ENCODE data around the gene NMU. TPM values are rescaled to one million over a fixed set of nuclear protein-coding genes. Genes with fewer than 3 reads are reported as not detected.

NMU gene
- total and polyA plus RNA-seq, 2 of the 4 experiments (the other 2 are of a cell fraction) = not detected

GRCh38 chr4:55546756-55547465 is 89.2 kb downstream of the NMU start, which contains the start of gene CLOCK:
Gene CLOCK (minus strand): TSS chr4:55546909. CDS start chr4:55482785, 64,124 bp downstream.
- Histone ChIP-seq H2AK5ac (ENCODE audit: low read depth, low read length) (peak within 1 kb of the TSS; percentile 27; the same call in 1 of the 2 replicates), H4K8ac (ENCODE audit: low read depth in 2 of 2, low read length in 2 of 2) (peak within 1 kb of the TSS; percentile 39 to 60), H3K27ac (ENCODE audit: insufficient read depth, low read length) (peak within 1 kb of the TSS; percentile 75), H3K4me1 (ENCODE audit: control insufficient read depth, insufficient read depth, low read length) (peaks cover 5% of the 10 kb centered on the region; the same call in 1 of the 2 replicates), H3K23ac (ENCODE audit: low read depth, low read length) (peak within 1 kb of the TSS; percentile 92), H4K20me1 (ENCODE audit: insufficient read depth, low read length) (peaks cover 6% of the 10 kb centered on the region; the same call in 1 of the 2 replicates), H2BK5ac (ENCODE audit: low read depth, low read length, poor library complexity, severe bottlenecking) (peak within 1 kb of the TSS; percentile 68), H3K27me3 (ENCODE audit: control insufficient read depth, insufficient read depth, low read length) (no peaks in the 10 kb centered on the region), H2AK9ac (replicated peaks; ENCODE audit: low read depth, low read length, poor library complexity) (peak within 1 kb of the TSS; percentile 85), H3K79me1 (ENCODE audit: low read depth in 1 of 2, low read length in 2 of 2) (peaks cover 4 to 18% of the 10 kb centered on the region in 2 experiments), H3K4me3 (ENCODE audit: insufficient read depth, low read depth, low read length) (peak within 1 kb of the TSS; percentile 62), H2BK20ac (ENCODE audit: low read depth, low read length) (0 out of 2 replicates have a peak within 1 kb of the TSS, but pooled peaks have one; percentile 13), H2AFZ (replicated peaks; ENCODE audit: low read length, poor library complexity) (peak within 1 kb of the TSS; percentile 87), H3K9me3 (ENCODE audit: control insufficient read depth, insufficient read depth, low read length) (no peaks in the 10 kb centered on the region), H3K4ac (ENCODE audit: low read depth, low read length) (peak within 1 kb of the TSS; percentile 93), H3K36me3 (ENCODE audit: control insufficient read depth, insufficient read depth, low read length) (no peaks in the 10 kb centered on the region), H3K18ac (ENCODE audit: low read depth, low read length) (peak within 1 kb of the TSS; percentile 67), H3K4me2 (ENCODE audit: low read depth, low read length) (peak within 1 kb of the TSS; percentile 92), H3K14ac (replicated peaks; ENCODE audit: low read depth, low read length) (peak within 1 kb of the TSS; percentile 95), H3K9ac (ENCODE audit: low read depth, low read length) (peak within 1 kb of the TSS; percentile 64), H2BK15ac (ENCODE audit: low read depth, low read length) (peak within 1 kb of the TSS; percentile 30; the same call in 1 of the 3 replicates), H3K9me1 (ENCODE audit: insufficient read depth, low read length) (peaks cover 4% of the 10 kb centered on the region), H4K5ac (ENCODE audit: low read depth, low read length) (peak within 1 kb of the TSS; percentile 44; the same call in 1 of the 2 replicates), H2BK120ac (ENCODE audit: low read depth, low read length) (peak within 1 kb of the TSS; percentile 44), H3K56ac (ENCODE audit: extremely low read depth, insufficient read depth, low read length) (peak within 1 kb of the TSS; percentile 90), H4K91ac (ENCODE audit: insufficient read depth, low read depth, low read length) (peak within 1 kb of the TSS; percentile 67)
- dilution Hi-C loops (cut with HindIII; ENCODE audit: low sequenced_read_pairs, unreplicated experiment) = no loop called here
- WGBS, 2 experiments (ENCODE audit: extremely low coverage in 2 of 2, insufficient read length in 1 of 2) = 0% methylated on average over 11 of the region's 71 CpGs; no CpG with 5 or more reads in 1 of the 2 experiments
- in situ Hi-C loops (cut with MboI; ENCODE audit: low sequenced_read_pairs) = loop anchor here (5.0 to 25.0 kb wide), 2 partner anchors 100 to 1260 kb away; no protein-coding TSS in a partner anchor
- intact Hi-C loops (cut with micrococcal nuclease) = loop anchor here (1.0 to 10.0 kb wide), 4 partner anchors 52 to 200 kb away; partner anchors contain the start of gene SRD5A3
- CTCF ChIA-PET = interaction anchor here (1.7 kb wide), 1 partner anchor 11 kb away, joined by 6 read pairs; no protein-coding TSS in a partner anchor
- no TSS peak for BruUV-seq (replicated peaks)
- DNase-seq = peak; percentile 85
- POLR2A ChIA-PET (ENCODE audit: unreplicated experiment) = no interaction called here
- TF ChIP-seq MAZ (IDR thresholded peaks at IDR 0.05; ENCODE audit: borderline replicate concordance, low read depth, low read length) (peak; percentile 73; the same call in 1 of the 2 replicates), USF2 (IDR thresholded peaks at IDR 0.05; ENCODE audit: low read depth, low read length) (no peak), ELK1 (IDR thresholded peaks at IDR 0.05; ENCODE audit: borderline replicate concordance, low read depth, low read length) (no peak), BHLHE40 (IDR thresholded peaks at IDR 0.05; ENCODE audit: low read depth, low read length) (no peak), MXI1 (IDR thresholded peaks at IDR 0.05; ENCODE audit: borderline replicate concordance, low read depth, low read length) (peak; percentile 32; the same call in 1 of the 2 replicates), CTCF (conservative IDR thresholded peaks at IDR 0.05; ENCODE audit: low read depth, low read length) (peak; percentile 44), POLR2A (IDR thresholded peaks at IDR 0.05; ENCODE audit: low read depth, low read length) (peak; percentile 54)
- ATAC-seq (ENCODE audit: low read depth) = peak; percentile 82
